Left lobe of liver (tissue), 2 donors: ENCODE results near the gene YARS1. TPM values are rescaled to one million over a fixed set of nuclear protein-coding genes. Genes with fewer than 3 reads are reported as not detected.

Experiments used
- ATAC-seq: fragments of 200-7000 bp; cut with Tn5 transposase; one replicate; pipeline ENCODE4 v1.9.1; 2020; ENCODE audit warnings: mild to moderate bottlenecking, moderate library complexity
- DNase-seq: peaks from one replicate; pipeline ENCODE4 v3.0.0-alpha.2; 2020; ENCODE audit warnings: low spot score
- total RNA-seq: library from RNA; stranded (reverse); gene quantifications from one replicate; pipeline ENCODE4 v1.2.1, GENCODE V29; 2021
- donor health status: DM: no; HTN: no; CAD: no; lungs with moderate emphysema.
- donor health status: DM: no; HTN: yes; CAD: no.

The YARS1 gene
- total RNA-seq, result 38.4 TPM

DNA sequence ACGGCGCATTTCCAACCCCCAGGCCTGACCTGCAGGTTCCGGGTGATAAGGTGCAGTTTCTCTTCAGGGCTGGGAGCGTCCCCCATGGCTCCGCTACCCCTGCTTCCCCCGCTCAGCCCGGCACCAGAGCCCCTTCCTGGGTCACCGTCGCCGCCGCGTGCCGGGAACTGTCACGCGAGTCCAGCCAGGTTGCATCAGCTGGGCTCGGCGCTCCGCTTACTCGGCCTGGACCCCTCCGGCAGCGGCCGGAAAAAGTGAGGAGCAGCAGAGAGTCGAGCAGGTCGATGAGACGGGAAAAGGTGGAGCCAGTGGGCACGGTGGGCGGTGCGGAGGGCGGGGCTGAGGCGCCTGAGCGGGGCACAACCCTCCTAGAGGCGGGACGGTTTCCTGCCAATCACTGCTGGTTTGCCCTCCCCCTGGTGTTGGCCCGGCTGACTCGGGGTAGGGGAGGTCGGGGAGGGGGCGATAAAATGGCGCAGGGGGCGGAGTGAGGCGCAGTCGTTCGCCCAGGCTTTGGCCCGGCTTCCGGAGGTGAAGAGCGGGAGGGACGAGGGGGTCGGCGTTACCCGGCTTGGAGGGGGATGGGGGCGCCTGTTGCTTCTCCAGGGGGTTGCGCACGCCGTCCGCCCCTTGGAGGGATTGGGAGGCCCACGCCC, at the start of gene YARS1, which contains the start of gene S100PBP:
YARS1 (minus strand) TSS at position 200 of the 656 bp plus-strand sequence; CDS start at position 86, 114 bp downstream.
S100PBP (plus strand) TSS at position 495 of the 656 bp plus-strand sequence. CDS start 8,447 bp downstream, outside the sequence.
- DNase-seq (peak; percentile 99), ATAC-seq (peak; percentile 93)

DNA sequence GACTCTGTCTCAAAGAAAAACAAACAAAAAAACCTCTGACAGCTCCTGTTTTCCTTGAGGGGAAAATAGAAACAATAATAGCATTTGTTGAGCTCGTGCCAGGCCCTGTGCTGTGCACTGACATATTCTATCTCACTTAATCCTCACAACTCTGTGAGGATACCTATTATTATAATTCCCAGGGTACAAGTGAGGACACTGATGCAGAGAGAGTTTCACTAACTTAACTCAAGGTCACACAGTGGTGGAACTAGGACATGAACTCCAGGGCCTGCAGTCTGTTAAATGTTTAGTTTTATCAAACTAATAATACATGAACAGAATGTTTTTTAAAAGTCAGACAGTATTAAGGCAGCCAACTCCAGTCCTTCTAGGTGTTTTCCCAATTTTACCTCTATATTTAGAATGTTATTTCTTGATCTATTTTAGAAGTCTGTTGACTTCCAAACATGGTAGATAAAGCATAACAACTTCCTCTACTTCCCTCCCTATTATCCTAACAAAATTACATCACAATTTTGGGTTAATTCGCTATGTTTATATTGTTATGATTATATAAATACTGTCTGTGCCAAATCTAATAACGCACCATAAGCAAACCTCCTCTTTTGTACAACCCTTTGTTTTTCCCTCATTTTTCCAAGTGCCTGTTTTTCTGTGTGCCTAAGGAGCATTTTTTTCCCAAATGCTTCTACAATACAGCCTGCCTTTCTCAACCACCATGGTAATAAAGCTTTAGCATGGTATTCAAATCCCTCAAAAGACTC, 48.7 kb upstream of the YARS1 start:
- DNase-seq (peak; percentile 36), ATAC-seq (no peak)

- peak; percentile 88 for DNase-seq
- peak; percentile 92 for ATAC-seq
These were observed 47.3 kb upstream of the YARS1 start for GRCh38 chr1:32864375-32865019.

DNA sequence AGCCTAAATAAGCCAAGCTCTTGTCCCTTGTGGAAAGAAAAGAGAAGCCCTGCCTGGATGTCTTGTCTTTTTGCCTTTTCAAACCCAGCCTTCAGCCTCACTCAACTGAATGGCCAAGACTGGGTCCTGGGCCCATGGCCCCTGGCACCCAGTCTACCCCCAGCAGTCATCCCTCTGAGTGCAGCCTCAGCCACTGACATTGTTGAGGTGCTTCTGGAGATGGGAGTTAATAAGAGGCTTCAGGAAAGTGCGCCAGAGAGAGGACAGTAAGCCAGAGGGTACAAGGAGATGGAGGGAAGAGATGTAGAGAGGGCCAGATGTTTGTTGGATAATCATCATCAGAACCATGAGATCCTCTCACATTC, 46.7 kb upstream of the YARS1 start:
- ATAC-seq, result no peak

GRCh38 chr1:32863218-32863880, 46.2 kb upstream of the YARS1 start:
- peak; percentile 33 for DNase-seq
- ATAC-seq, result no peak

More for the DNA sequence above, 46.7 kb upstream of the YARS1 start:
- DNase-seq, result peak; percentile 40

- ATAC-seq (no peak), DNase-seq (peak; percentile 18)
These were observed 44.9 kb upstream of the YARS1 start for GRCh38 chr1:32861904-32862695.

DNA sequence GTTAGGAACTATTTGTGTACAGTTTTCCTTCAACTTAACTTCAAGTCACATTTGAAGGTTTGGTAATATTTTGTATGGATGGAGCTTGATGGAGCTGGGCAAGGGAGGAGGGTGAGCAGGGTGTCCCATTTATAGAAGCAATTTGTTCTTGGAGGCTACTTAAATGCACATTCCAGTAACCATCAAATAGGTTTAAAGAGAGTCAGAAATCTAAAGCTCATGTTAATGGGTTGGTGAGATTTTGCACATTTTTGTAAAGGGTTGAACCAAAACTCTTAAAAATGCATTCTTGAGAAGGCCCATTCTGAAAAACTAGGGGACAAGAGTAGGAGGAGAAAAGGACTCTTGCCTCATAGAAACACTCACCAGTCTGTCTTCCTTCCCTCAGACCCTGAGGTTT, 43.4 kb upstream of the YARS1 start:
- ATAC-seq (no peak), DNase-seq (no peak)

GRCh38 chr1:32859915-32860314, 42.8 kb upstream of the YARS1 start:
- no peak for ATAC-seq
- no peak for DNase-seq

- DNase-seq (no peak), ATAC-seq (no peak)
These were observed 41.6 kb upstream of the YARS1 start for GRCh38 chr1:32858791-32859190.

- DNase-seq, result no peak
- ATAC-seq, result no peak
These were observed 41.0 kb upstream of the YARS1 start for GRCh38 chr1:32858136-32858535.

DNA sequence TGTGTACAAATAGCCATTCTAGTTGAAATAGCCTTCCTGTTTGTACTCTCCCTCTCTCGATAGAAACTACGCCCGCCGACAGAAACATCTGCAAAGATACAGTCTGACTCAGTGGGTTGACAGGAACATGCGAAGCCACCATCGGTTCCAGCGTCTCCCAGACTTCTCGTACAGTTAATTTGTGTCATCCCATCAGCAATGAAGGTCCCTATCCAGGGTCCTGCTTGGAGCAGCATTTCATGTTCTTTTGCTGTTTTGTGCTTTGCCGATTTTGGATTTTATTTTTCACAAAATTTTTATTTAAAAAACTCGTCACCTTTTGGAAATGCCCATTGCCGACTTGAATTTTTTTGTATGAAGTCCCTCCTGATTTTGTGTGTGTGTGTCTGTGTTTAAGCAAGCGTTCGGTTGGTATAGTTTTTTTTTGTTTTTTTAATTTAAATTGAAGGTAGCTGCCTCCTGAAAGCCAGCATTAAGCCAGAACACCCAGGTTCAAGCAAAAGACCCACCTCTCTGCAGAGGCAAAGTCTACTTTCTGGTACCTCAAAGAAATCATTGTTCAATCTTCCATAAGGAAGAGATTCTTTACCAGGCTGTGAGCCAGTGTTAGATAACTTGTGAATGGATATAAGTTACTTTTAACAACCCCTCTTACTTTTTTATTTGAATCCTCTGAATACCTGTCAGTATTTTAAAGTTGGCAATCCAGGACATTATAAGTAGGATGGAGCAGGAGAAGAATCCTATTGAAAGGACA, 38.9 kb upstream of the YARS1 start:
- no peak for ATAC-seq
- DNase-seq, result no peak

DNA sequence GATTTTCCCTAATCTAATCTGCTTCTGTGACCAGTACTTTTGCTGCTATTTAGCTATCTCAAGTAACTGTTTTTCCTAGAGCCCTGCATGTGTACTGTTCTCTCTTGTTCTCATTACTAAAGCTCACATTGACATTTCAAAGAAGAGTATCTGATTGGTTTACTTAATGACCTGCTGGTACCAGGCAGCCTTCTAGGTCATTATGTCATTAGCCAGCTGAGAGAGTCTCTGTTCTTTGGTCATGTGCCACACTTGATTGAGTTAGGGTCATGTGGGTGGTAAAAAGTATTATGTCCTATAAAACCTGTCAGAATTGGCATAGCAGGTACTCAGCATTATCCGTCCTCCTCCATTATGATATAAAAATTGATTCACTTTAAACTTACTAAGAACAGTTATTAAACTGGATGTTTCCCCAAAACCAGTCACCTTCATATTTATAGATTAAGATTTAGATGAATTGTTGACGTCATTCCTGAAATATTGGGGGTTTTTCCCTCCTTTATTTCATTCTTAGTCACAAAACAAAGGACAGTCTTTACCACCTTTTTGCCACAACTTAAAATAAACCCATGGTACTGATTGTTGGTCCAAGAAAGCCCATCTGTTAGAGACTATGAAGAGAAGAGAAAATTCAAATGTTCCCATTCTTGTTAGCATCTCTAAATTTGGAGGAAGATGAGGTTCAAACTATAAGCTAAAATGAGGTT, 31.4 kb upstream of the YARS1 start:
- no peak for DNase-seq
- no peak for ATAC-seq

DNA sequence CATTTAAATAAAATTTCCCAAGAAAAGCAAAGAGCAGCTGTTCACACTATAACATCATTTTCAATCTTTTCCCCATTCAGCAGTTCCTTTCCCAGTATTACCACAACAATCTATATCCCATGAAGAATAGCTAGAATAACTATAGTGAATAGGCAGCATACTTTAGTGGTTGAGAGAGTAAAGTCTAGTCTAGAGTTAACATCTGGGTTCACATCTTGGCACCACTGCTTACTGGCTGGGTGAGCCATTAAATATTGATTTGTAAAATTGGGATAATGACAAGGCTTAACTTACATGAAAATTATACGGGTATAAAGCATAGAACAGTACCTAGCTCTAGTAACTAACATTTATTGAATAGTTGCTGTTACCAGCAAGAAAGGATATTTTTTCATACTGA, 14.7 kb upstream of the YARS1 start:
- ATAC-seq, result peak; percentile 96
- no peak for DNase-seq

GRCh38 chr1:32830092-32830852, 13.1 kb upstream of the YARS1 start:
- no peak for DNase-seq
- ATAC-seq, result no peak

- DNase-seq, result no peak
- peak; percentile 65 for ATAC-seq
These were observed 11.2 kb upstream of the YARS1 start for GRCh38 chr1:32828341-32828740.

- DNase-seq (no peak), ATAC-seq (no peak)
These were observed 8.0 kb upstream of the YARS1 start for GRCh38 chr1:32825181-32825580.

- DNase-seq, result no peak
- no peak for ATAC-seq
These were observed 1.8 kb upstream of the YARS1 start for GRCh38 chr1:32818804-32819541.
